ENCODE data around the gene GRIP1.
"Not testable (repeated sequence)": the region's sequence is repeated elsewhere in the genome, so short reads cannot be mapped to it uniquely, and the experiment has no call there.

GRIP1 gene

GRCh38 chr12:66503746-66504145, 175.1 kb downstream of the GRIP1 start:
- no peak for DNase-seq

GRCh38 chr12:66502911-66503310, 176.0 kb downstream of the GRIP1 start:
- DNase-seq = no peak

- DNase-seq = no peak
Observed at GRCh38 chr12:66500841-66501240, 178.0 kb downstream of the GRIP1 start.

GRCh38 chr12:66500091-66500490, 178.8 kb downstream of the GRIP1 start:
- DNase-seq = no peak

GRCh38 chr12:66499000-66499399, 179.9 kb downstream of the GRIP1 start:
- no peak for DNase-seq

GRCh38 chr12:66498059-66498458, 180.8 kb downstream of the GRIP1 start:
- DNase-seq = not testable (repeated sequence)

- no peak for DNase-seq
Observed at GRCh38 chr12:66497008-66497897, 181.6 kb downstream of the GRIP1 start.

- DNase-seq = no peak
Observed at GRCh38 chr12:66496595-66496994, 182.3 kb downstream of the GRIP1 start.

- no peak for DNase-seq
Observed at GRCh38 chr12:66495709-66496108, 183.2 kb downstream of the GRIP1 start.

GRCh38 chr12:66493819-66494218, 185.1 kb downstream of the GRIP1 start:
- no peak for DNase-seq

GRCh38 chr12:66491853-66492252, 187.0 kb downstream of the GRIP1 start:
- DNase-seq = no peak

GRCh38 chr12:66482351-66483203, 196.3 kb downstream of the GRIP1 start:
- DNase-seq = no peak

- DNase-seq = no peak
Observed at GRCh38 chr12:66467932-66468331, 210.9 kb downstream of the GRIP1 start.

- no peak for DNase-seq
Observed at GRCh38 chr12:66461331-66461730, 217.5 kb downstream of the GRIP1 start.

GRCh38 chr12:66459944-66460482, 218.9 kb downstream of the GRIP1 start:
- DNase-seq = no peak

GRCh38 chr12:66456612-66457011, 222.3 kb downstream of the GRIP1 start:
- DNase-seq = no peak

GRCh38 chr12:66453844-66454243, 225.0 kb downstream of the GRIP1 start:
- peak; percentile 37 for DNase-seq

- DNase-seq = no peak
Observed at GRCh38 chr12:66453120-66453519, 225.8 kb downstream of the GRIP1 start.

GRCh38 chr12:66449531-66449930, 229.3 kb downstream of the GRIP1 start:
- DNase-seq = peak; percentile 5

GRCh38 chr12:66447643-66448042, 231.2 kb downstream of the GRIP1 start:
- no peak for DNase-seq

- no peak for DNase-seq
Observed at GRCh38 chr12:66446276-66446675, 232.6 kb downstream of the GRIP1 start.

GRCh38 chr12:66441905-66442559, 236.8 kb downstream of the GRIP1 start:
- DNase-seq = no peak

GRCh38 chr12:66438601-66439000, 240.3 kb downstream of the GRIP1 start:
- no peak for DNase-seq

Data from activated CD4-positive, alpha-beta T cell treated with anti-CD3 and anti-CD28 coated beads, Interleukin-2, amount 50 U/mL, for 16 hours (primary cell).